ENCODE data around the gene DCLRE1A. TPM values are rescaled to one million over a fixed set of nuclear protein-coding genes. Genes with fewer than 3 reads are reported as not detected.
"Not testable (repeated sequence)": the region's sequence is repeated elsewhere in the genome, so short reads cannot be mapped to it uniquely, and the experiment has no call there.

The DCLRE1A gene
- polyA plus RNA-seq, 4 donors, result 14.1 to 17.4 (median 16.9) TPM

DNA sequence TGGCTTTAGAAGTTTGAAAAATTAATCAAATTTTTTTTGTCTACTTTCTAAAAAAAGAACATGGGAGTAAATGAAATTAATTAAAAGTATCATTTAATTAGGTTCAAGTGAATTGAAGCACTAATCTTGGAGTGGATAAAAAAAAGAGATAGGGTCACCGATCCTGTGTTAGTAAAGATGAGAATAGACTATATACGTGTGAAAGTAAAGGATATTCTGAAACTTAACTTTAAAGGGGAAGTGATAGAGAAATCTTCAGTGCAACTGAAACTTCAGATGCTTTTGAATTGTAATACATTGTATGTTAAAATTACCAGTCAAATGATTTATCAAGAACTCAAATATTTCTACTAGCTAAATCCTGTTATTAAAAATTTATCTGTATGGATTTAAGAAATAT lies 5.4 kb upstream of the DCLRE1A start:
- no peak for DNase-seq (ENCODE audit: low read depth in 4 of 4, low spot score in 3 of 4)

- DNase-seq (ENCODE audit: low read depth in 4 of 4, low spot score in 3 of 4), result no peak
These were observed 4.7 kb upstream of the DCLRE1A start for GRCh38 chr10:113858541-113858940.

DNA sequence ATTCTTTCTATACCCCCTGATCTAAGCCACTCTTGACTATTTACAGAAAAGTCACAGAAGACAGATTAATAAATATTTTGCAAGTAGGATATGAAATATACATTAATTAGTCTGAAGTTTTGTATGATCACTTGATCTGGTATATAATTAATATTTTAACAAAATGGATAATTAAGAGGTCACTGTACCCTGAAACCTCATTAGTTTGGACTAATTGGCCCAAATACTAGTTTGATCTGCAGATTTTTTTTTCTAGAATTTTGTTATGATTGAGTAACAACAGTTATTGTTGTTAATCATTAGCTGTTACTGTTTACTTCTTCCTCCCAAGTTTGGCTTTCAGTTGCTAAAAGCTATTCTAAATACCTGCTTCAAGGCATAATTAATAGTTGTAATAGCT lies 3.3 kb upstream of the DCLRE1A start:
- DNase-seq (ENCODE audit: low read depth in 4 of 4, low spot score in 3 of 4), result no peak

- no peak for DNase-seq (ENCODE audit: low read depth in 4 of 4, low spot score in 3 of 4)
These were observed 2.7 kb upstream of the DCLRE1A start for GRCh38 chr10:113856563-113856962.

GRCh38 chr10:113854761-113855588 lies 1.1 kb upstream of the DCLRE1A start:
- DNase-seq (ENCODE audit: low read depth in 4 of 4, low spot score in 3 of 4), result peak in 2 of 4 donors; percentile 12 to 34

DNA sequence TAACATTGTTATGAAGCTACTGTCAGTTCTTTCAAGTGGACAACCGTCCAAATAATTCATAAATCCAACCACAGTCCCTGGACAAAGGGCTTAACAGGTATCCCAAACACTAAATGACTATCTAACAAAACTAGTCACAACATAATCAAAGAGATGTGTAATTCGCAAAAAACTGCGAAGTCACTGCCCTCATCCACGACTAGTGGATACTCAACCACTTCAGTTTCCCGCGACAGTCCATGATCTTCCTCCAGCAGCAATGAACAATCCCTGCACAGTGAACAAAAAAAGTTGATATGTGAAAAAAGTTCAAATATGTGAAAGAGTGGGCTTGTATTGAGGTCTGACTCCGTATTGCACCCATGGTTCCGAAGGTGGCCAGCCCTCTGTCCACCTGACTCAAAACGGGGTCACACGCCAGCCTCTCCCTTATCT lies 287 bp downstream of the DCLRE1A start:
- peak in 2 of 4 donors; percentile 3 to 39 for DNase-seq (ENCODE audit: low read depth in 4 of 4, low spot score in 3 of 4)

DNA sequence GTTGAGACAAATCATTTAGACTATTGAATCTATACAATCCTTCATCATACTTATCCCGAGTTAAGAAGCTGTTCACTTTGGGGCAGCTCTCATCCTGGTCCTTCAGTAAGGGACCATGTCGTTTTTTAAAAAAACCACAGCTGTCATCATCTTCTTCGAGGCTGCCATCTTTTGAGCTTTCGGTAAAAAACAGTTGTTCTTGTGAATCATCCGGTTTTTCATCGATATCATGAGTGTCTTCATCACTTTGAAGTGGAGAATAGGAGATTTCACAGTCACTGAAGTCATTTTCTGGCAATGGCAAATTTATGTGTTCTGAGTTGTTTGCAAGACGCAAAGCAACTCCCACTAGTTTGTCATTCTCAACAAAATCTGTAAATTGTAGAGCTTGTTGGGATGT lies 3.9 kb downstream of the DCLRE1A start:
- DNase-seq (ENCODE audit: low read depth in 4 of 4, low spot score in 3 of 4), result no peak

GRCh38 chr10:113849140-113849803 lies 4.6 kb downstream of the DCLRE1A start:
- DNase-seq (ENCODE audit: low read depth in 4 of 4, low spot score in 3 of 4), result no peak

- DNase-seq (ENCODE audit: low read depth in 4 of 4, low spot score in 3 of 4), result no peak
These were observed 7.8 kb downstream of the DCLRE1A start for GRCh38 chr10:113846036-113846435.

GRCh38 chr10:113843972-113844485 lies 9.9 kb downstream of the DCLRE1A start:
- DNase-seq (ENCODE audit: low read depth in 4 of 4, low spot score in 3 of 4), result no peak

GRCh38 chr10:113842171-113842570 lies 11.7 kb downstream of the DCLRE1A start:
- DNase-seq (ENCODE audit: low read depth in 4 of 4, low spot score in 3 of 4), result no peak

DNA sequence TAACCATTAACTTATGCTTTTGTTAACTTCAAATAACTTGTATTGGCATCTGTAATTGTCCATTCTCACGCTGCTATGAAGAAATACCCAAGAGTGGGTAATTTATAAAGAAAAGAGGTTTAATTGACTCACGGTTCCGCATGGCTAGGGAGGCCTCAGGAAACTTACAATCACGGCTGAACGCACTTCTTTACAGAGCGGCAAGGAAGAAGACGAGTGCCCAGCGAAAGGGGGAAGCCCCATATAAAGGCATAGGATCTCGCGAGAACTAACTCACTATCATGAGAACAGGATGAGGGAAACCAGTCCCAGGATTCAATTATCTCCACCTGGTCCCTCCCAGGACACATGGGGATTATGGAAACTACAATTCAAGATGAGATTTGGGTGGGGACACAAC lies 25.3 kb downstream of the DCLRE1A start:
- not testable (repeated sequence) for DNase-seq (ENCODE audit: low read depth in 4 of 4, low spot score in 3 of 4)

DNA sequence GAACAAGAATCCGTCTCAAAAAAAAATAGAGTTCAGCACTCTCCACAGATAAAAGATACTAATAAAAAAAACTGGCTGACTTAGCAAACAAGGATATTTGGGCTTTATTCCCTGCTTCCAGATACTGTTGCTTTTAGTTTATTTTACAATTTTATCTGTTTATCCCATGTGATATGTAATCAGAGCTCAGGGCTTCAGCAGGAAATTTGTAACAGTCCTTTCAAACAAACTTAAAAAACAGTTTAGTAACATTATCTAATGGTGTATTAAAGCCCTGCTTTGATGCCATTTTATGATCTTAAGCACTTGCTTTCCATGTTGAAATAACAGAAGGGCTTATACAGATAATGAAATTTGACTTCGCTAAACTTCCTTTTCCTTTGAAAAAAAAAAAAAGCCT lies 28.1 kb downstream of the DCLRE1A start:
- DNase-seq (ENCODE audit: low read depth in 4 of 4, low spot score in 3 of 4), result no peak

GRCh38 chr10:113823389-113823788 lies 30.5 kb downstream of the DCLRE1A start:
- no peak for DNase-seq (ENCODE audit: low read depth in 4 of 4, low spot score in 3 of 4)

GRCh38 chr10:113822174-113822573 lies 31.7 kb downstream of the DCLRE1A start:
- no peak for DNase-seq (ENCODE audit: low read depth in 4 of 4, low spot score in 3 of 4)

- DNase-seq (ENCODE audit: low read depth in 4 of 4, low spot score in 3 of 4), result not testable (repeated sequence)
These were observed 32.6 kb downstream of the DCLRE1A start for GRCh38 chr10:113821306-113821705.

GRCh38 chr10:113820507-113820906 lies 33.4 kb downstream of the DCLRE1A start:
- DNase-seq (ENCODE audit: low read depth in 4 of 4, low spot score in 3 of 4), result no peak

- DNase-seq (ENCODE audit: low read depth in 4 of 4, low spot score in 3 of 4), result no peak
These were observed 33.9 kb downstream of the DCLRE1A start for GRCh38 chr10:113819989-113820388.

- DNase-seq (ENCODE audit: low read depth in 4 of 4, low spot score in 3 of 4), result not testable (repeated sequence)
These were observed 39.2 kb downstream of the DCLRE1A start for GRCh38 chr10:113814700-113815099.

DNA sequence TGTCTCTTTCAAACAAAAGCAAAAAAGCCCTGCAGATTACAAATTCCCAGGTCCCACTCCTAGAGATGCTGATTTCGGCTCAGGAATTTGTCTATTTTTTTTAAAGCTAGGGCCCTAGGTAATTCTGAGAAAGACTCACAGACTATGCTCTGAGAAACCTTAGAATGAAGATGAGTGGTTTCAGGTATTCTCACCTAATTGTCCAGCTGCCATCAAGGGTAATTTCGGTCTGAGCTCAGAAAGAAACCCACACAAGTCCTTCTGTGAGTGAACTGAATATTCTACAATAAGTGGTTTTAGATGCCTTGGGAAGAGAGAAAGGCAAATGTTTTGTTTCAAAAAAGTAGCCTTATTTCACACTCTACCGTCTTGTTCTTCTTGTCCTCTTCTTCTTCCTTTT lies 45.7 kb downstream of the DCLRE1A start:
- DNase-seq (ENCODE audit: low read depth in 4 of 4, low spot score in 3 of 4), result no peak

DNA sequence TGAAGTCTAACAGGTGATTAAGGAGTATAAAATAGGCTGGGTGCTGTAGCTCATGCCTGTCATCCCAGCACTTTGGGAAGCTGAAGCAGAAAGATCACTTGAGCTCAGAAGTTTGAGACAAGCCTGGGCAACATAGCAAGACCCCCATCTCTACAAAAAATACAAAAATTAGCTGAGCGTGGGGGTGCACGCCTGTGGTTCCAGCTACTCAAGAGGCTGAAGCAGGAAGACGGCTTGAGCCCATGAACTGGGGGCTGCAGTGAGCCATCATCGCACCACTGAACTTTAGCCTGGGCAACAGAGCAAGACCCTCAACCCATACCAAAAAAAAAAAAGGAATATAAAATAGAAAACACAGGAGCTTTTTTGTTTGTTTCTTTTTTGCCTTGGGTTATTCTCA lies 47.4 kb downstream of the DCLRE1A start:
- DNase-seq (ENCODE audit: low read depth in 4 of 4, low spot score in 3 of 4), result no peak

GRCh38 chr10:113802997-113803396 lies 50.9 kb downstream of the DCLRE1A start:
- DNase-seq (ENCODE audit: low read depth in 4 of 4, low spot score in 3 of 4), result no peak
